ENCODE results near the gene SMYD3. TPM values are rescaled to one million over a fixed set of nuclear protein-coding genes. Genes with fewer than 3 reads are reported as not detected.

SMYD3 gene
- total RNA-seq, 2 experiments from 2014 or later: 22.6 to 24.6 TPM

DNA sequence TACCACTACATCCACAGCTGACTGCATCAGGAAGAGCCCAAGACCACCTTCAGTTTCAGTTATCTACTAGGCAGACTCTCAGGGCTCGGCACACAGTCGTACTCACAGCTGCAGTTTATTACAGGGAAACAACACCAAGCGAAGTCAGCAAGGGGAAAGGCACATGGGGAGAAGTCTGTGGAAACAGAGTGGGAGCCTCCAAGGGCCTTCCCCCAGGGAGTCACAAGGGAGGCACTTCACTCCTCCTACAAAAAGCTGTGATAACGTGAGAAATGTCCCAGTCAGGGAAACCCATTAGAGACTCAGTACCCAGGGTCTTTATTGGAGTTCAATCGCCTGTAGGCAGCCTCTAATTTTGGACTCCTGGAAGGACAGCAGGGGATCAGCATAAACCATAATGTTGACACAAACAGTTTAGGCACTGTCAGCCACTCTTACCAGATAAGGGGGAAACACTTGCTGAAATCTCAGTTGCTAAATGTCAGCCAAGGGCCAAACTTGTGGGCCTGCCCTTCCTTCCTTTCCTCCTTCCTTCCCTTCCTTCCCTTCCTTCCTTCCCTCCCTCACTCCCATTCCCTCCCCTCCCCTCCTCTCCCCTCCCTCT, 444.0 kb downstream of the SMYD3 start:
- TF ChIP-seq, protein P1, sequence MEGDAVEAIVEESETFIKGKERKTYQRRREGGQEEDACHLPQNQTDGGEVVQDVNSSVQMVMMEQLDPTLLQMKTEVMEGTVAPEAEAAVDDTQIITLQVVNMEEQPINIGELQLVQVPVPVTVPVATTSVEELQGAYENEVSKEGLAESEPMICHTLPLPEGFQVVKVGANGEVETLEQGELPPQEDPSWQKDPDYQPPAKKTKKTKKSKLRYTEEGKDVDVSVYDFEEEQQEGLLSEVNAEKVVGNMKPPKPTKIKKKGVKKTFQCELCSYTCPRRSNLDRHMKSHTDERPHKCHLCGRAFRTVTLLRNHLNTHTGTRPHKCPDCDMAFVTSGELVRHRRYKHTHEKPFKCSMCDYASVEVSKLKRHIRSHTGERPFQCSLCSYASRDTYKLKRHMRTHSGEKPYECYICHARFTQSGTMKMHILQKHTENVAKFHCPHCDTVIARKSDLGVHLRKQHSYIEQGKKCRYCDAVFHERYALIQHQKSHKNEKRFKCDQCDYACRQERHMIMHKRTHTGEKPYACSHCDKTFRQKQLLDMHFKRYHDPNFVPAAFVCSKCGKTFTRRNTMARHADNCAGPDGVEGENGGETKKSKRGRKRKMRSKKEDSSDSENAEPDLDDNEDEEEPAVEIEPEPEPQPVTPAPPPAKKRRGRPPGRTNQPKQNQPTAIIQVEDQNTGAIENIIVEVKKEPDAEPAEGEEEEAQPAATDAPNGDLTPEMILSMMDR (IDR thresholded peaks at IDR 0.05): no peak

GRCh38 chr1:246058466-246058865, 448.6 kb downstream of the SMYD3 start:
- Mint-ChIP-seq H3K27me3 (no peaks in the 10 kb centered on the region), H3K27ac (no peak overlapping the region), H3K4me3 (no peak overlapping the region), H3K9me3 (peaks cover 3% of the 10 kb centered on the region), H3K36me3 (ENCODE audit: low read depth) (peaks cover 1% of the 10 kb centered on the region), H3K4me1 (ENCODE audit: low read depth) (no peaks in the 10 kb centered on the region)
- POLR2A ChIA-PET: no interaction called here
- no peak for ATAC-seq
- TF ChIP-seq, protein P1 (IDR thresholded peaks at IDR 0.05): no peak
- DNase-seq: no peak
- intact Hi-C loops (cut with micrococcal nuclease): no loop called here
- CTCF ChIA-PET: interaction anchor here (1.3 kb wide), 1 partner anchor 8 kb away, joined by 3 read pairs; no protein-coding TSS in a partner anchor

More for the DNA sequence above, 444.0 kb downstream of the SMYD3 start:
- Mint-ChIP-seq H3K4me1 (ENCODE audit: low read depth) (peaks cover 8% of the 10 kb centered on the region), H3K27me3 (no peaks in the 10 kb centered on the region), H3K9me3 (no peaks in the 10 kb centered on the region), H3K27ac (no peak overlapping the region), H3K4me3 (no peak overlapping the region), H3K36me3 (ENCODE audit: low read depth) (no peaks in the 10 kb centered on the region)
- CTCF ChIA-PET: interaction anchor here (0.7 kb wide), 1 partner anchor 11 kb away, joined by 3 read pairs; no protein-coding TSS in a partner anchor
- DNase-seq (no peak), ATAC-seq (no peak)
- intact Hi-C loops (cut with micrococcal nuclease): no loop called here
- POLR2A ChIA-PET: no interaction called here

GRCh38 chr1:246052603-246053002, 454.5 kb downstream of the SMYD3 start:
- intact Hi-C loops (cut with micrococcal nuclease): no loop called here
- no peak for DNase-seq
- no peaks in the 10 kb centered on the region for H3K27me3 Mint-ChIP-seq
- H3K4me3 Mint-ChIP-seq: no peak overlapping the region
- TF ChIP-seq, protein P1 (IDR thresholded peaks at IDR 0.05): no peak
- POLR2A ChIA-PET: no interaction called here
- ATAC-seq: no peak
- H3K4me1 Mint-ChIP-seq (ENCODE audit: low read depth): no peaks in the 10 kb centered on the region
- peaks cover 1% of the 10 kb centered on the region for H3K36me3 Mint-ChIP-seq (ENCODE audit: low read depth)
- no peak overlapping the region for H3K27ac Mint-ChIP-seq
- CTCF ChIA-PET: no interaction called here
- H3K9me3 Mint-ChIP-seq: peaks cover 3% of the 10 kb centered on the region

DNA sequence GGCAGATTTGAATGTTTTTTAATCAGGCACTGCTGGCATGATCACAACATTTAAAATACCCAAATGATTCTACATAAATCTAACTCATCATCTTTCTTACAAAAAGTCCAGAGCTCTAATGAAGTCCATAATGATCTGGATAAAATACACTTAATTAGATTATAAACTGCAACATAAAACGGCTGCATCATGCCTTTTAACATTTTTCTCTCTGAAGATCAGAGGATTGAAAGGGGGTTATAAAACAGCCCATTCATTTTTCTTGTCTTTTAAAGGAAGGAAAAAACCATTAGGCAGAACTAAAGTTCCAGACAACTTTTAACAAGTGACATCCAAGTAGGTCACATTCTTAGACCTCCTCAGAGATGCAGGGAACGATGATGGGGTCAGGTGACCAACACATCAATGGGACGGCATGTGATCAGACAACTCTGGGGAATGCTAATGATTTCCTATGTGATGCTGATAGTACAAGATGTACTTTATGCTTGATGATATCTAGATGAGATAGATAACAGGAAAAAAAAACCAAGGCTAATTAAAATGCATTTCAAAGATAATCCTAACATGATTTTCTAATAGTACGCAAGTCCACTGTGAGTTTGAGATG, 455.1 kb downstream of the SMYD3 start:
- Mint-ChIP-seq H3K36me3 (ENCODE audit: low read depth) (peaks cover 1% of the 10 kb centered on the region), H3K27me3 (no peaks in the 10 kb centered on the region), H3K27ac (no peak overlapping the region), H3K4me1 (ENCODE audit: low read depth) (no peaks in the 10 kb centered on the region), H3K4me3 (no peak overlapping the region), H3K9me3 (peaks cover 5% of the 10 kb centered on the region)
- TF ChIP-seq, protein P1 (IDR thresholded peaks at IDR 0.05): no peak
- ATAC-seq: no peak
- ChIA-PET POLR2A (no interaction called here), CTCF (no interaction called here)
- intact Hi-C loops (cut with micrococcal nuclease): no loop called here
- no peak for DNase-seq

DNA sequence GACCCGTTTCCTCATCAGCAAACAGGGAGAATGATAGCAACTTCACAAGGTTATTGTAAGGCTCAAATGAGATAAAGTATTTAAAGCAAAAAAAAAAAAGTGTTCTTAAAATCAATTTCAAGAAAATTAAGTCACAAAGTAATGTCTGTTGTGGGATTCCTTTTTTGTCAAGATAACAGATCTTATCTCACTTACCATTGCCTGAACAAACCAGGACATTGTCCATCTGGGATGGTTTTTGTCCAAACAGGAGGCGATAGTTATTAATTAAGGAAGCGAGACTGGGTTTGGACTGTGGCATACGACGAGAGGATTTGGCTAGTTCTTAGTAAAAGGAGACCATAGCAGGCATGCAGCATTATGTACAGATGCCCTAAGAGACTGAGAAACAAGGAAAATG, 458.4 kb downstream of the SMYD3 start:
- Mint-ChIP-seq H3K9me3 (peaks cover 2% of the 10 kb centered on the region), H3K4me1 (ENCODE audit: low read depth) (no peaks in the 10 kb centered on the region), H3K4me3 (no peak overlapping the region), H3K36me3 (ENCODE audit: low read depth) (peaks cover 3% of the 10 kb centered on the region), H3K27me3 (no peaks in the 10 kb centered on the region), H3K27ac (no peak overlapping the region)
- ChIA-PET POLR2A (no interaction called here), CTCF (no interaction called here)
- ATAC-seq: no peak
- DNase-seq: no peak
- TF ChIP-seq, protein P1 (IDR thresholded peaks at IDR 0.05): no peak
- intact Hi-C loops (cut with micrococcal nuclease): no loop called here
